WTC11 (cell line): Measurements from ENCODE around the gene COL21A1. TPM values are rescaled to one million over a fixed set of nuclear protein-coding genes. Genes with fewer than 3 reads are reported as not detected.

Experiments used
- ATAC-seq: fragments of 200-7000 bp; cut with Tn5 transposase; 2 replicates; pipeline ENCODE4 v1.10.0; 2021; ENCODE audit warnings: mild to moderate bottlenecking, moderate library complexity
- CTCF ChIA-PET: fragments of 300-600 bp; sonication (Branson Sonifier 250); formaldehyde crosslinking; loops from one replicate; lab custom pipeline; 2021; ENCODE audit warnings: antibody characterized with exemption; lab: Charles Lee
- POLR2A ChIA-PET: fragments of 350-600 bp; sonication (Branson Sonifier 250); formaldehyde crosslinking; loops from one replicate; lab custom pipeline; 2021; ENCODE audit warnings: antibody characterized with exemption; lab: Charles Lee
- DNase-seq: peaks from one replicate; pipeline ENCODE4 v3.0.0; 2021; ENCODE audit warnings: low spot score
- H3K27ac Mint-ChIP-seq: 2 replicates; pipeline ENCODE4 v1.8.0; 2021; ENCODE audit warnings: mixed read lengths
- H3K27me3 Mint-ChIP-seq: 2 replicates; pipeline ENCODE4 v1.8.0; 2021; ENCODE audit warnings: low read depth, mild to moderate bottlenecking, moderate library complexity, mixed read lengths
- H3K36me3 Mint-ChIP-seq: 2 replicates; pipeline ENCODE4 v1.8.0; 2021; ENCODE audit warnings: mixed read lengths
- H3K4me1 Mint-ChIP-seq: 2 replicates; pipeline ENCODE4 v1.8.0; 2022; ENCODE audit warnings: mixed read lengths
- H3K4me3 Mint-ChIP-seq: 2 replicates; pipeline ENCODE4 v1.8.0; 2021; ENCODE audit warnings: mild to moderate bottlenecking, moderate library complexity, mixed read lengths
- H3K9me3 Mint-ChIP-seq: 2 replicates; pipeline ENCODE4 v1.8.0; 2021; ENCODE audit warnings: mixed read lengths
- AFF4 ChIP-seq: sonication (generic); formaldehyde crosslinking; IDR thresholded peaks from 2 replicates; pipeline ENCODE4 v1.8.1; 2023; ENCODE audit warnings: mild to moderate bottlenecking, missing genetic modification reagents, borderline replicate concordance
- ATF1 ChIP-seq: sonication (generic); formaldehyde crosslinking; IDR thresholded peaks from 2 replicates; pipeline ENCODE4 v1.8.1; 2023; ENCODE audit warnings: mild to moderate bottlenecking, moderate library complexity, missing genetic modification reagents
- CREM ChIP-seq: sonication (generic); formaldehyde crosslinking; IDR thresholded peaks from 2 replicates; pipeline ENCODE4 v1.8.1; 2022; ENCODE audit warnings: mild to moderate bottlenecking, missing genetic modification reagents, moderate library complexity
- CTCF ChIP-seq: fragments of 200-600 bp; IDR thresholded peaks from 2 replicates; pipeline ENCODE4 v1.8.0; 2022; ENCODE audit warnings: antibody characterized with exemption
- FOXK1 ChIP-seq: sonication (generic); formaldehyde crosslinking; IDR thresholded peaks from 2 replicates; pipeline ENCODE4 v1.8.0; 2022; ENCODE audit warnings: mild to moderate bottlenecking, moderate library complexity, missing genetic modification reagents
- FOXP1 ChIP-seq: sonication (generic); formaldehyde crosslinking; IDR thresholded peaks from 2 replicates; pipeline ENCODE4 v1.8.0; 2022; ENCODE audit warnings: missing genetic modification reagents, mild to moderate bottlenecking, moderate library complexity, borderline replicate concordance
- GTF2I ChIP-seq: fragments of 250-450 bp; sonication (Bioruptor Pico); conservative IDR thresholded peaks from 2 replicates; pipeline ENCODE4 v1.4.0; 2021; ENCODE audit warnings: mild to moderate bottlenecking
- IRF1 ChIP-seq: sonication (generic); formaldehyde crosslinking; IDR thresholded peaks from 2 replicates; pipeline ENCODE4 v1.8.0; 2023; ENCODE audit warnings: missing genetic modification reagents
- JAZF1 ChIP-seq: fragments of 250-450 bp; sonication (Bioruptor Pico); IDR thresholded peaks from 2 replicates; pipeline ENCODE4 v1.9.0; 2021; ENCODE audit warnings: moderate library complexity, mild to moderate bottlenecking, inconsistent platforms
- MXD4 ChIP-seq: fragments of 250-450 bp; sonication (Bioruptor Pico); IDR thresholded peaks from 2 replicates; pipeline ENCODE4 v1.8.0; 2021; ENCODE audit warnings: mild to moderate bottlenecking, moderate library complexity, borderline replicate concordance
- NR3C1 ChIP-seq: sonication (generic); formaldehyde crosslinking; conservative IDR thresholded peaks from 2 replicates; pipeline ENCODE4 v1.8.1; 2023; ENCODE audit warnings: low read depth, mild to moderate bottlenecking, missing genetic modification reagents
- PRRX2 ChIP-seq: fragments of 250-450 bp; sonication (Bioruptor Pico); IDR thresholded peaks from 2 replicates; pipeline ENCODE4 v1.8.0; 2021; ENCODE audit warnings: mild to moderate bottlenecking
- SP1 ChIP-seq: sonication (generic); formaldehyde crosslinking; conservative IDR thresholded peaks from 2 replicates; pipeline ENCODE4 v1.8.1; 2022; ENCODE audit warnings: missing genetic modification reagents
- STAT6 ChIP-seq: sonication (generic); formaldehyde crosslinking; conservative IDR thresholded peaks from 2 replicates; pipeline ENCODE4 v1.8.1; 2023; ENCODE audit warnings: mild to moderate bottlenecking, low read depth, missing genetic modification reagents, moderate library complexity
- TEAD4 ChIP-seq: sonication (generic); formaldehyde crosslinking; IDR thresholded peaks from 2 replicates; pipeline ENCODE4 v1.8.0; 2022; ENCODE audit warnings: mild to moderate bottlenecking, missing genetic modification reagents
- USF2 ChIP-seq: sonication (generic); formaldehyde crosslinking; IDR thresholded peaks from 2 replicates; pipeline ENCODE4 v1.8.1; 2023; ENCODE audit warnings: mild to moderate bottlenecking, missing genetic modification reagents, moderate library complexity
- ZNF121 ChIP-seq: sonication (generic); formaldehyde crosslinking; IDR thresholded peaks from 2 replicates; pipeline ENCODE4 v1.8.0; 2023; ENCODE audit warnings: missing genetic modification reagents
- ZNF138 ChIP-seq: sonication (generic); formaldehyde crosslinking; conservative IDR thresholded peaks from 2 replicates; pipeline ENCODE4 v1.8.1; 2022; ENCODE audit warnings: mild to moderate bottlenecking, moderate library complexity, missing genetic modification reagents
- ZNF263 ChIP-seq: sonication (generic); formaldehyde crosslinking; IDR thresholded peaks from 2 replicates; pipeline ENCODE4 v1.8.1; 2022; ENCODE audit warnings: low read depth, mild to moderate bottlenecking, moderate library complexity, missing genetic modification reagents
- ZNF671 ChIP-seq: fragments of 250-450 bp; sonication (Bioruptor Pico); IDR thresholded peaks from 2 replicates; pipeline ENCODE4 v1.8.0; 2021; ENCODE audit warnings: mild to moderate bottlenecking
- ZSCAN18 ChIP-seq: fragments of 250-450 bp; sonication (Bioruptor Pico); IDR thresholded peaks from 2 replicates; pipeline ENCODE4 v2.1.2; 2022; ENCODE audit warnings: mild to moderate bottlenecking, moderate library complexity
- total RNA-seq: library from RNA; stranded (reverse); gene quantifications from 3 replicates; pipeline ENCODE4 v1.2.3, GENCODE V29; 2021

COL21A1 gene
- total RNA-seq, 1 experiment from 2014 or later, result 4.4 TPM

GRCh38 chr6:56278171-56278591 lies 30.8 kb upstream of the COL21A1 start:
- ChIA-PET POLR2A (no interaction called here), CTCF (interaction anchor here (0.6 to 1.7 kb wide), 3 partner anchors 14 to 881 kb away, joined by 3 to 4 read pairs (median 3); partner anchors contain the start of gene COL21A1)
- H3K36me3 Mint-ChIP-seq, result peaks cover 5% of the 10 kb centered on the region
- no peak overlapping the region for H3K4me3 Mint-ChIP-seq
- H3K27ac Mint-ChIP-seq, result no peak overlapping the region; the same call in 1 of the 2 replicates
- H3K27me3 Mint-ChIP-seq, result no peaks in the 10 kb centered on the region
- DNase-seq (no peak), ATAC-seq (peak; percentile 85)
- H3K4me1 Mint-ChIP-seq, result peaks cover 16% of the 10 kb centered on the region
- TF ChIP-seq FOXP1 (no peak), ZSCAN18 (no peak), STAT6 (CRISPR knock-in tag) (no peak), JAZF1 (CRISPR knock-in tag) (no peak), ZNF263 (no peak)
- H3K9me3 Mint-ChIP-seq, result peaks cover 31% of the 10 kb centered on the region

GRCh38 chr6:56270812-56271441 lies 23.5 kb upstream of the COL21A1 start:
- POLR2A ChIA-PET, result no interaction called here
- no peak overlapping the region for H3K4me3 Mint-ChIP-seq
- DNase-seq (no peak), ATAC-seq (no peak)
- H3K9me3 Mint-ChIP-seq, result peaks cover 70% of the 10 kb centered on the region
- H3K36me3 Mint-ChIP-seq, result peaks cover 38% of the 10 kb centered on the region
- no peak overlapping the region for H3K27ac Mint-ChIP-seq
- CTCF ChIA-PET, result no interaction called here
- peaks cover 4% of the 10 kb centered on the region; the same call in 1 of the 2 replicates for H3K4me1 Mint-ChIP-seq
- H3K27me3 Mint-ChIP-seq, result no peaks in the 10 kb centered on the region; the same call in 1 of the 2 replicates
- no peak for TF ChIP-seq ZNF263
- TF ChIP-seq ATF1 (CRISPR knock-in tag), result no peak
- TF ChIP-seq SP1 (CRISPR knock-in tag), result no peak
- TF ChIP-seq PRRX2 (CRISPR knock-in tag), result no peak
- no peak for TF ChIP-seq ZNF671 (CRISPR knock-in tag)
- TF ChIP-seq MXD4 (CRISPR knock-in tag), result no peak
- TF ChIP-seq ZNF138 (CRISPR knock-in tag), result no peak
- TF ChIP-seq TEAD4 (CRISPR knock-in tag), result no peak
- no peak for TF ChIP-seq CTCF
- TF ChIP-seq IRF1 (CRISPR knock-in tag), result no peak
- no peak for TF ChIP-seq ZSCAN18
- no peak for TF ChIP-seq FOXK1 (CRISPR knock-in tag)
- TF ChIP-seq GTF2I (CRISPR knock-in tag), result no peak
- TF ChIP-seq AFF4 (CRISPR knock-in tag), result no peak
- no peak for TF ChIP-seq ZNF121 (CRISPR knock-in tag)
- TF ChIP-seq USF2 (CRISPR knock-in tag), result no peak
- TF ChIP-seq NR3C1 (CRISPR knock-in tag), result no peak
- no peak for TF ChIP-seq CREM (CRISPR knock-in tag)
